Camera-type eye (tissue), 1 donor: ENCODE measurements around the gene MRPL22. TPM values are rescaled to one million over a fixed set of nuclear protein-coding genes. Genes with fewer than 3 reads are reported as not detected.

Experiments
- total RNA-seq: library from RNA; depleted of rRNA; stranded (reverse); fragments of >200 nt; gene quantifications from one replicate; pipeline ENCODE4 v1.2.3, GENCODE V29; 2014

Gene MRPL22
- total RNA-seq: 25.3 TPM

DNA sequence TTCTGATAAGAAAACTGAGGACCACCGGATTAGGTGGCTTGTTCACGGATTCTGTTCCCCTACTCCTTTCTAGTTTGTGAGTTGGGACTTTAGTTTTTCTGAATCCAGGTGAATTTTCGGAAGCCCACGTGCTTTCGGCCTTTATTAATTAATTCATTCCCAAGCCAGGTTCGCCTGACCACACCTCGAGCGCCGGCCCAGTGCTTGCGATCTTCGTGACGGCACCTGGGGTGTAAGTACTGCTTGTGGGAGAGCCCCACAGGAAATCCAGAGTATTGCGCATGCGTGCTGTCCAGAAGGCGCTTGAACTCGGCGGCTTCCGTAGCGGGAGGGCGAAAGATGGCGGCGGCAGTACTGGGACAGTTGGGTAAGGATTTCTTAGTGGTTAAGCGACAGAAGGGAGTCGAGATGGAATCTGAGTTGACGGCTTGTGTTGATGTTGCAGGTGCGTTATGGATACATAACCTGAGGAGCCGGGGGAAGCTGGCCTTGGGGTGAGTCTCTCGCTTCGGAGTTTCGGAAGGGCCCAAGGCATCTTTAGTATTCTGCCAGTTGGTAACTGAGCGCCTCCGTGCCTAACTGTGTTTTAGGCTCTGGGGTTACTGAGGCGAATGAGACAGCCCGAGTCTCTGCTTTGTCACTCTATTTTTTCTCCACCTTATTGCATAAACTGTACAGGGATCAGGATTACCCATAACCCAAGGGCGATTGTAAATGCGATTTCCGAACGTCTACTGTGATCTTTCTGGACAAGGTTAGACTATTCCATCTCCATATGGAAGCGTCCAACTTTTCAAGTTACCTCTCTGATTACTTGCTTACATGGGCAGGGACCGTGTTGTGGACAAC, at the start of gene MRPL22:
TSS of gene MRPL22 (plus strand) at position 302 of the 849 bp plus-strand sequence. CDS start at position 340, 38 bp downstream.

DNA sequence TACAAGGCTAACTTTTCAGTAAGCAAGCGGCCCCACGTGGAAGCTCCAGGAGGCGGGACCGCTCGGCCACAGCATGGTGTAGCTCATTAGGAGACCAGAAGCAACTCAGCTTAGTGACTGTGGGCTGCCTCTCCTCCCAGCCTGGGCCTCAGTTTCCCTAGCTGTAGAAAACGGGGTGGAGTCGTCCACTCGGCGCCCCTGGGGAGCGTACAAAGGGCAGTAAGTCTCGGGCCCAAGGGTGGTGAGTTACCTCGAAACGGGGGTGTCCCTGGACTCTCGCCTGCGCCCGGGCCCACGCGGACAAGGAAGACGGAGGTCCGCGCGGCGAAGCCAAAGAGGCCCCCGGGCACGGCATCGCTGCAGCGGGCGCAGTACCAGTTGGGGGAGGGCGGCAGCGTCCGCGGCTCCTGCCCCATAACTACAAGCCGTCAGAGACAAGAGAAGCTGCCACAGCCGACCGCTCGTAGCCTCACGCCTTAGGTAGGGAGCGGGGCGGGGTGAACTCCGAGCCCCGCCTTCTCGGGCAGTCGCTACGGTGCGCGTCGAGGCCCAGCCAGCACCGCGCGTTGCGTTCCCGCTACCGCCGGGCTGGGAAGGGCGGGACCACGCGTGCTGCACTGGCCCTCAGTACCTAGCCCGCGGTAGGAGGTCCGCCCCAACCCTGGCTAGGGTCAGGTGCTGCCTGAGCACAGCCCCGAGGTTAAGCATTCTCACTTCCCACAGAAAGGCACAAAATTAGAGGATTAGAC, 3.0 kb upstream of the MRPL22 start, which contains the start of gene GEMIN5:
TSS of gene GEMIN5 (minus strand) at position 494 of the 749 bp plus-strand sequence. CDS start at position 416, 78 bp downstream.

DNA sequence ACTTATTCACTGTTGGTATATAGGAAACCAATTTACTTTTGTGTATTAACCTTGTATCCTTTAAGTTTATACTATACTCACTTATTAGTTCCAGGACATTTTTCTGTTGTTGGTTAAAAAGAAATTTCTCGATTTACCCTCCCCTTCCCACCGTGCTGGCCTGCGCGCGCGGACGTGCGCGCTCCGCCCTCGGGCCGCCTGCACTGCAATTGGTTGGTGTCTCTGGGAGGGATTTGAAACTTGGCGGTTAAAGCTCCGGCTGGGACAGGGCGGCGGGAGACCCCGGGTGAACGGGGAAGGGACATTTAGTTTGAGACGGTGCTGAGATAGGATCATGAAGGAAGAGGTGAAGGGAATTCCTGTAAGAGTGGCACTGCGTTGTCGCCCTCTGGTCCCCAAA, 72.7 kb downstream of the MRPL22 start, which contains the start of gene KIF4B:
TSS of gene KIF4B (plus strand) at position 230 of the 400 bp plus-strand sequence. CDS start at position 335, 105 bp downstream.

Other genes with a start within 250 kb of the MRPL22 start
- gene LARP1, start 185.7 kb upstream of the MRPL22 start, total RNA-seq: 79.0 TPM
- gene FAXDC2, start 90.5 kb upstream of the MRPL22 start, total RNA-seq: 23.8 TPM
- 99.5 TPM for gene CNOT8, start 82.4 kb upstream of the MRPL22 start, total RNA-seq
- 32.2 TPM for gene GEMIN5, start 2.9 kb upstream of the MRPL22 start, total RNA-seq
- gene KIF4B, start 72.7 kb downstream of the MRPL22 start, total RNA-seq: 0.33 TPM